ENCODE measurements around the gene KIAA0930.
A peak's percentile ranks its signal among the peaks of the same experiment; 100 is the strongest.
"Not testable (repeated sequence)": the region's sequence is repeated elsewhere in the genome, so short reads cannot be mapped to it uniquely, and the experiment has no call there.

The KIAA0930 gene

DNA sequence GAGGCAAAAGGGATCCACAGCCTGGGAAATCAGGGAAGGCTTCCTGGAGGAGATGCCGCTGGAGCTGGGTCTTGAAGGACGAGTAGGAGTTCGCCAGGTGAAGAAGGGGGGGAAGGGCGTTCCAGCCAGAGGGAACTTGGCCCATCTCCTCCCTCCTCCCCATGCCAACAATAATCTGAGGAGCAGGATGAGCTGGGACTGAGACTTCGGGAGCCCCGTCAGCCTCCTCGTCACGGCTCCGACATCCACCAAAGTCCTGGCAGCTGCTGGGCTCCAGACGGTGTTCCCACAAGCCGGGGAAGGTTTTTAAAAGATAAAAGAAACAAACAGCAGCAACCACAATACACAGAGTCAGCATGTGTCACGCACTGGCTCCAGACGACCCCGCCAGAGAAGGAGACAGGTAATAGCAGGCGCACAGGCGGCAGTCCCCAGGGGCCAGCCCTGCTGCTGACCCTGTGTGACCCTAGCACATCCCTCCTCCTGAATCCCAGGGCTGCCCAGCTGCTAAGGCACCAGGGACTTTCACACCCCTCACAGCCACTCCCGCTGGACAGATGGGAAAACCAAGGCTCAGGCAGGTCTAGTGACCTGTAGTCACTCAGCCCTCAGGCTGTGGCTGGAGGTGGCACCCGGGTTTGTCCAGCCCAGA lies 39.7 kb downstream of the KIAA0930 start:
- Mint-ChIP-seq H3K36me3 (ENCODE audit: low read depth) (no peaks in the 10 kb centered on the region), H3K27ac (no peak overlapping the region), H3K4me1 (ENCODE audit: low read depth) (no peaks in the 10 kb centered on the region), H3K27me3 (ENCODE audit: low read depth) (no peaks in the 10 kb centered on the region), H3K9me3 (no peaks in the 10 kb centered on the region), H3K4me3 (no peak overlapping the region)
- no peak for DNase-seq (ENCODE audit: low spot score)

DNA sequence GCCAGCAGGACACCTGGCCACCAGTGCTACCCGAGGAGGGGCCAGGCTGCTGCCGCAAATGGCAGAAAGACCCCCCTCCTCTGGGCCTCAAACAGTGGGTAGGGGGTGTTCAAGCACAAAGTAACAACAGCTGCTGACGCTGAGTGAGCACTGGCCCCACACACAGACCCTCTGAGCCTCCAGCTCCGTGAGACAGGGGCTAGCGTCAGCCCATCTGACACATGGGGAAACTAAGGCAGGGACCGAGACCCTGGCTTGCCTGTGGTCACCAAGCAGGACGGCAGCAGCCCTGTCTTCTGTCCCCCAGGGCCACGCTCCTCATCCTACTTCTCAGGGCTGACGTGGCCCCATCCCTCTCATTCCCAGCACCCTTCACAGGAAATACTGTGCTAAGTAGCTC lies 40.5 kb downstream of the KIAA0930 start:
- H3K4me3 Mint-ChIP-seq, result no peak overlapping the region
- no peaks in the 10 kb centered on the region for H3K9me3 Mint-ChIP-seq
- H3K4me1 Mint-ChIP-seq (ENCODE audit: low read depth), result no peaks in the 10 kb centered on the region
- no peak for DNase-seq (ENCODE audit: low spot score)
- no peaks in the 10 kb centered on the region for H3K27me3 Mint-ChIP-seq (ENCODE audit: low read depth)
- no peak overlapping the region for H3K27ac Mint-ChIP-seq
- H3K36me3 Mint-ChIP-seq (ENCODE audit: low read depth), result no peaks in the 10 kb centered on the region

DNA sequence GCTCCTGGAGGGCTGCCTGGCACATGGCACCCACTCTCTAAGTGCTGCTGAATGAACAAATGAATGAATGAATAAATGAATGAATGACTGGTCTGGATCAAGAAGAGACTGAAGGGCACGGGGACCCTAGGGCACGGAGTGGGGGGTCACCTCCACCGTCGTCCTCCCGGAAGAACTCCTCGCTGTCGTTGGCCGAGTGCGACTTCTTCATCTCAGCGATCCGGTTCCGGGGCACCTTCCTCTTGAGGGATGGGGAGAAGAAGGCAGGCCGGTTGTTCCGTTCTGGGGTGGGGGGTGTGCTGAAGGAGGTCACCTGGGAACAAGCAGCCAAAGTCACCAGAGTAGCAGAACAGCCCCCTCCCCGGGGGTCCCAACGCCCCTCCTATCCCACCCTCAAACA lies 41.0 kb downstream of the KIAA0930 start:
- Mint-ChIP-seq H3K36me3 (ENCODE audit: low read depth) (no peaks in the 10 kb centered on the region), H3K27me3 (ENCODE audit: low read depth) (no peaks in the 10 kb centered on the region), H3K4me1 (ENCODE audit: low read depth) (no peaks in the 10 kb centered on the region), H3K4me3 (no peak overlapping the region), H3K27ac (no peak overlapping the region), H3K9me3 (no peaks in the 10 kb centered on the region)
- DNase-seq (ENCODE audit: low spot score), result no peak

DNA sequence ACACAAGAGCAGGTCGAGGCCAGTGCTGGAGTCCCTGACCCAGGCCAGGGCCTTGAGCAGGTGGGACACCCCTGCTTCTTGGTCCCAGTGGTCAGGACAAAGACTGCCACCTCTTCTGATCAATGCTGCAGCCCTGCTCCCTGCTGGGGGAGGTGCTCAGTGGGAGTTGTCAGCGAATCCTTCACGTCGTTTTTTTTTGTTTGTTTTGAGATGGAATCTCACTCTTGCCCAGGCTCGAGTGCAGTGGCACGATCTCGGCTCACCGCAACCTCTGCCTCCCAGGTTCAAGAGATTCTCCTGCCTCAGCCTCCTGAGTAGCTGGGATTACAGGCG lies 42.3 kb downstream of the KIAA0930 start:
- Mint-ChIP-seq H3K27ac (no peak overlapping the region), H3K9me3 (no peaks in the 10 kb centered on the region), H3K27me3 (ENCODE audit: low read depth) (no peaks in the 10 kb centered on the region), H3K4me1 (ENCODE audit: low read depth) (no peaks in the 10 kb centered on the region), H3K36me3 (ENCODE audit: low read depth) (no peaks in the 10 kb centered on the region), H3K4me3 (no peak overlapping the region)
- no peak for DNase-seq (ENCODE audit: low spot score)

DNA sequence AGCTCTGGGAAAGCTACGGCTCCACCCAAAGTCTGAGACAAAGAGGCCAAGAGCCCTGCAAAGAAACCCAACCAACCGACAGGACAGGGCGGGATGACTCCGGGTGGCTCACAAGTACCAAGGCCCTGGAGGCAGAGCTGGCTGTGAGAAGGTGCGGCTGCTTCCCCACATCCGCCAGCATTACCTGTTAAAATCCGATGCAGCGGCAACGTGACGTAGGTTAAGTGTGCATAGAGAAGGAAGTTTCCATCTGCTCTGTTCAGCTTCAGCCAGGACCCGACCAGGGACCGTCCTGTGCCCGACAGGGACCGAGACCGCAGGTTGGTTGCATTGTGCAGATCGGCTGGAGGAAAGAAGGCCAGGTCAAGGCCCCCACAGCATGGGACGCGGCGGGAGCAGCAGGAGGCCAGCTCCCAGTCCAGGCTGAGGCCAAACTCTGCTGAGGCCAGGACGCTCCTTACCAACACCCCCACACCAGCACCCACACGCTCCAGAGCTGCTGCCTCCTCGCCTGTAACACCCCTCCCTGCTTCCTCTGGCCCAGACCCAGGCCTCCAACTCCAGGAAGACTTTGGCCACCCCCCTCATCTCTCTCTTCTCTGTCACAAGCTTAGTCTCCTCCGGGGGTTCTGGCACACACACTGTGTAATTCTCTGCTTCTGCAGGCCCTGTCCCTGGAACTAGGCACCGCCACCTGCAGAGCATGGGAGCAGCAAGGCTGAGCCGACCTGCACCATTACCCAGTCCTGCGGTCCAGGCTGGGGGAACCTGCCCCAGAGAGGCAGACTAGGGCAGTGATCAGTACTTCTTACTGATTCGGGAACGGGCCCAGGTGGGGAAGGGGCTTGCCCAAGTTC lies 42.9 kb downstream of the KIAA0930 start:
- no peak for DNase-seq (ENCODE audit: low spot score)
- Mint-ChIP-seq H3K9me3 (no peaks in the 10 kb centered on the region), H3K27me3 (ENCODE audit: low read depth) (no peaks in the 10 kb centered on the region), H3K27ac (no peak overlapping the region), H3K36me3 (ENCODE audit: low read depth) (no peaks in the 10 kb centered on the region), H3K4me3 (no peak overlapping the region), H3K4me1 (ENCODE audit: low read depth) (no peaks in the 10 kb centered on the region)

DNA sequence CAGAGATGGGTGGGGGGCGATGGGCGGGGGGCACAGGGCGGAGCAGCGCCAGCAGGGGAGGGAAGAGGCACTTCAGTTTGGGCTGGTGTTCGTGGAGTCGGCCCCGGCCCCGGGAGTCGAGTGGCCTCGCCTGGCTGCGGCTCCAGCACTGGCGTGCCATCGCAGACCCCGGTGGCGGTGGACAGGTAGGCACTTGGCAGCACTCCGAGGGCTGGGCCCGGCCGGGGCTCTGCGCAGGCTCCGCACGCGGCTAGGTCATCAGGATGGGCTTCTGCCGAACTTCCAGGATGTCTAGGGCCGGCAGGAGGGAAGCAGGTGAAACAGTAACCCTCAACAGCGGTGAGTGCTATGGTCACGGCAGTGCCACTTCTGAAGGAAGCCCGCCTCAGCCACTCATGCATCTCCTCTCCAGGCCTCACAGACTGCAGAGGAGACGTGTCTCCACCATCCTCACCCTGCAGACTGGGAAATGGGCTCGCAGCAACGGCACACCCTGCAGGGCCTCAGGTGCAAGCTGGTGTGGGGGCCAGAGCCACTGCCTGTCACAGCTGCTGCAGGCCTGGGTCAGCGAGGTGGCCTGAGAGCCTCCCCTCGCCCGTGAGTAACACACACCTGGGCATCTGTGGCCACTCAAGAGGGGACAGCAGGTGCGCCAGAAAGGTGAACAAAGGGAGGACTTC lies 43.6 kb downstream of the KIAA0930 start:
- H3K27me3 Mint-ChIP-seq (ENCODE audit: low read depth), result no peaks in the 10 kb centered on the region
- no peak for DNase-seq (ENCODE audit: low spot score)
- no peaks in the 10 kb centered on the region for H3K9me3 Mint-ChIP-seq
- H3K27ac Mint-ChIP-seq, result no peak overlapping the region
- no peaks in the 10 kb centered on the region for H3K4me1 Mint-ChIP-seq (ENCODE audit: low read depth)
- no peaks in the 10 kb centered on the region for H3K36me3 Mint-ChIP-seq (ENCODE audit: low read depth)
- H3K4me3 Mint-ChIP-seq, result no peak overlapping the region

DNA sequence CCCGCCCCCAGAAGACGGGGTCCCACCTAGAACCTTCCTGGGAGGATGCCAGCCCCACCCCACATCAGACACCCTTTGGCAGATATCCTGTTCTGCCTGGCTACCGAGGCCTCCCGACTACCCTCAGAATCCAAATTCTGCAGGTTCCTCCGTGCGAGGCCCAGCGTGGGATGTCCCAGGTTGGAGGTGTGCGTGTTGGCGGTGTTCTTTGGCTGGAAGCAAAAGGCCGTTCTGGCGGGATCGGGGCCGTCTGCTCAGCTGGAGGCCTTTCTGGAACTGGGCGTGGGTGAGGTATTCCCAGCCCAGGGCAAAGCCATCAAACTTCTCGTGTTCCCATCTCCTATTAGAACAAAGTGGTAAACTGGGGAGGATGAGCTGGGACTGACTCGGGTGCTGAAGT lies 44.4 kb downstream of the KIAA0930 start:
- no peaks in the 10 kb centered on the region for H3K36me3 Mint-ChIP-seq (ENCODE audit: low read depth)
- no peaks in the 10 kb centered on the region for H3K9me3 Mint-ChIP-seq
- DNase-seq (ENCODE audit: low spot score), result no peak

DNA sequence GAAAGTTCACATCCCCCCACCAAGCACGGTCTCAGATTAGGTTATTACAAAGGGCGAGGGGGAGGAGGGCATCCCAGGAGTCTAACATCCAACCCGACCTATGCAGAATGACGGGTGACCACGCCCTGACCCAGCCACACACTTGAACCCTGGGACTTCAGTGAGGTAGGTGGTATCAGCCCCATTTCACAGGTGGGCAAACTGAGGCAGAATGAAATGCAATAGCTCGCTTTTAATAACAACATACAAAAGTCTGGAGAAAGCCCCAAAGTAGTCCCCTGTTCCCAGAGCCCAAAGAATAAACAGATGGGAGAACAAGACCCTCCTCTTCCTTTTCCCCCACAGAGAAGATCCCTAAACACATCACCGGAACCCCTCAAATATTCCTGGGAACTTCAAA lies 45.1 kb downstream of the KIAA0930 start:
- no peak for DNase-seq (ENCODE audit: low spot score)
- H3K27ac Mint-ChIP-seq, result no peak overlapping the region
- H3K4me3 Mint-ChIP-seq, result no peak overlapping the region

More for the DNA sequence above, 44.4 kb downstream of the KIAA0930 start:
- Mint-ChIP-seq H3K27me3 (ENCODE audit: low read depth) (no peaks in the 10 kb centered on the region), H3K27ac (no peak overlapping the region), H3K4me3 (no peak overlapping the region), H3K4me1 (ENCODE audit: low read depth) (no peaks in the 10 kb centered on the region)

DNA sequence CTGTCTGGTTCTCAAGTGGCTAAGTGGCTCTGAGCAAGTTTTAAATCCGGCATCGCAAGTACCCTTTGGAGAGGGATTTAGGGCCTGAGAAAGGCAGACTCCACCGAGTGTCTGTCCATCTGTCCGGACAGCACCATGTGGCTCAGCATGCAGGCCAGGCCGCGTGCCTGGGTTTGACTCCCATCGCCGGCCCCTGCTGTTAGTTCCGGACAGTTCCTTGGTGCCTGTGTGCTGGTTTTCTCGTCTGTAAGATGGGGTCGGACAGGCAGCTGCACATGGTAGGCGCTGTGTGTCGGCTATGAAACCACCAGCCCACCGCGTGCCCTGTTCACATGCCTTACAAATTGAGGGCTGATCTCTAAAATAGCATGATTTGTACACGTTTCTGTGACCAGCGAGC lies 46.0 kb downstream of the KIAA0930 start:
- no peak overlapping the region for H3K4me3 Mint-ChIP-seq
- H3K4me1 Mint-ChIP-seq (ENCODE audit: low read depth), result no peaks in the 10 kb centered on the region
- H3K9me3 Mint-ChIP-seq, result no peaks in the 10 kb centered on the region
- H3K27ac Mint-ChIP-seq, result no peak overlapping the region
- no peaks in the 10 kb centered on the region for H3K27me3 Mint-ChIP-seq (ENCODE audit: low read depth)
- no peak for DNase-seq (ENCODE audit: low spot score)
- no peaks in the 10 kb centered on the region for H3K36me3 Mint-ChIP-seq (ENCODE audit: low read depth)

More for the DNA sequence above, 45.1 kb downstream of the KIAA0930 start:
- no peaks in the 10 kb centered on the region for H3K9me3 Mint-ChIP-seq
- no peaks in the 10 kb centered on the region for H3K36me3 Mint-ChIP-seq (ENCODE audit: low read depth)
- no peaks in the 10 kb centered on the region for H3K4me1 Mint-ChIP-seq (ENCODE audit: low read depth)
- no peaks in the 10 kb centered on the region for H3K27me3 Mint-ChIP-seq (ENCODE audit: low read depth)

DNA sequence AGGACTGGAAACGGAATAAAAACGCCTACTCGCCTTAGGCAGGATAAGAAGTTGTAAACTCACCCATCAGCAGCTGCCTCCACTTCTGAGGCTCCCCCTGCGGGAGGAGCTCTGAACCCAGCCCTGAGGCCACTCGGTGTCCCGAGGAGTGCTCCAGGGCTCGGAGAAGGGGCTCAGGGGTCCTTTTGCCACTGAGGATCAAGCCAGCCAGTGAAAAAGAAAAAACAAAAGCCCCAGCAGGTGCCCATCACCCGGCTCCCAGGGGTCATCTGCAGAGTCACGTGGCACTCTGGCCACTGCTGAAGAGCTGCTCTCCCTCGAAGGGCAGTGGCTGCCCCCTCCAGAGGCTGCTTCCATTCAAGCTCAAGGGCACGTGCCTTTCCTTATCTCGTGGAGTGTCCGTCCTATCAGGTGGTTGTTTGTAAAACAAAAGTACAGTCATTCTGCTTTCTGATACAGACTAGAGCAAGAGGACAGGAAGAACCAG lies 48.0 kb downstream of the KIAA0930 start:
- Mint-ChIP-seq H3K4me1 (ENCODE audit: low read depth) (no peaks in the 10 kb centered on the region), H3K4me3 (no peak overlapping the region), H3K27ac (no peak overlapping the region), H3K36me3 (ENCODE audit: low read depth) (peaks cover 9% of the 10 kb centered on the region), H3K9me3 (no peaks in the 10 kb centered on the region), H3K27me3 (ENCODE audit: low read depth) (no peaks in the 10 kb centered on the region)
- DNase-seq (ENCODE audit: low spot score), result no peak

DNA sequence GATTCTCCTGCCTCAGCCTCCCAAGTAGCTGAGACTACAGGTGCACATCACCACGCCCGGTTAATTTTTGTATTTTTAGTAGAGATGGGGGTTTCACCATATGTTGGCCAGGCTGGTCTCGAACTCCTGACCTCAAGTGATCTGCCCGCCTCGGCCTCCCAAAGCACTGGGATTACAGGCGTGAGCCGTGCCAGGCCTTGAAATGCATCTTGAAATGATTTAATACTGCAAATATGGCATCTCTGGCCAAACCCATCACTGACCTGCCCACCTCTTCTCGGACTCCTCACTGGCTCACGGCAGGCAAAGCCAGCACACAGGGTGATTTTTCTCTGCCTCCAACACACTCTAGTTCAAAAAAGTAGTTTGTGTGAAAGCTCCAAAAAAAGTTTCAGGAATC lies 48.9 kb downstream of the KIAA0930 start:
- not testable (repeated sequence) for H3K4me1 Mint-ChIP-seq (ENCODE audit: low read depth); H3K27me3 Mint-ChIP-seq (ENCODE audit: low read depth); H3K27ac Mint-ChIP-seq

DNA sequence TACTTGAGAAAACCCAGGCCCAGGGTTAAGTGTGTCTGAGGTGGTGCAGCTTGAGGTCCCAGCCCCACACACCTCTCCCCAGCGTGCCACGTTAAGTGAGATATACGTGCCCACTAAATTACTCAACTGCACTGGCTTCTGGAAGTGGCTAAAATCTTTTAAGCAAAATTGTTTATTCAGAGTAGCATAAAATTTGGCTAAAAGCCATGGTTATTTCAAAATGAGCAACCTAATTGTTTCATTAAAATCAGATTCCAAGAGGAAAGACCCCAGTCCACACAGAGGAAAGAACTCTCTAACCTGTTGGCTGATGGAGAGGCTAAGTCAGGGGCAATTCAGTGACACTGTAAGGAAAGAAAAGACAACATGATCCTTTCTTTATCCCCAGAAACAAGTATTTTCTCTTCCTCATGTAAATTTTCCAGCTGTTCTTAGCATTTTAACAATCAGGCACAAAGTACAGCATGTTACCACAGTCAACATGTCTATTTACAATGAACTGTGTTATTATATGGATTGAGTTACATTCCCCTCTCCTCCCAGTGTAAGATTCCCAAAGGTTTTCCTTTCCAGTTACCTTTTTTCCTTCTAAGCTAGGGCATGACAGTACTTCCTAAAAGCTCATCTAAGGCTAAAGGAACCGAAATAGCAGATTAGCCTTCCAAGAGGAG lies 50.4 kb downstream of the KIAA0930 start:
- H3K9me3 Mint-ChIP-seq, result no peaks in the 10 kb centered on the region
- H3K36me3 Mint-ChIP-seq (ENCODE audit: low read depth), result peaks cover 25% of the 10 kb centered on the region
- no peak overlapping the region for H3K27ac Mint-ChIP-seq
- no peaks in the 10 kb centered on the region for H3K27me3 Mint-ChIP-seq (ENCODE audit: low read depth)
- no peak for DNase-seq (ENCODE audit: low spot score)
- H3K4me3 Mint-ChIP-seq, result no peak overlapping the region
- H3K4me1 Mint-ChIP-seq (ENCODE audit: low read depth), result peaks cover 9% of the 10 kb centered on the region

More for the DNA sequence above, 48.9 kb downstream of the KIAA0930 start:
- not testable (repeated sequence) for H3K4me3 Mint-ChIP-seq; DNase-seq (ENCODE audit: low spot score); H3K9me3 Mint-ChIP-seq
- peaks cover 15% of the 10 kb centered on the region for H3K36me3 Mint-ChIP-seq (ENCODE audit: low read depth)

DNA sequence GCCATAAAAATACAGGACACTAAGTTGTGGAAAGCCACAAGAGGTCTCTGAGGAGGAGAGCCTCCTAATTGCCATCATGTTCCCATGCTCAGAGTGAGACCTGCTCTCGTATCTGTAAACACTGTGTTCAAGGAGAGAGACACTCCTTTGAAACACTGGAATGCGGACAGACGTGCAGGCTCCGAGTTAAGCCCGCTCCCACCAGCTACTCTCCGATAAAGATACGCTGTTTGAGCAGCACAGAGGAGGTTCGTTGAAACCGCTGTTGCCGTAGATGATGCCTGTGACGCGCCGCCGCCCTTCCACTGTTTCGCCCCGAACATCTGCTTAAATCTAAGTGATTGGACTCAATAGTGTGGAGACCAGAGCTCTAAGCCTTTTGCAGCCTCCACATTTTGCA lies 51.9 kb downstream of the KIAA0930 start:
- H3K4me1 Mint-ChIP-seq (ENCODE audit: low read depth), result peaks cover 10% of the 10 kb centered on the region
- H3K36me3 Mint-ChIP-seq (ENCODE audit: low read depth), result peaks cover 40% of the 10 kb centered on the region
- peak overlapping the region; percentile 49 for H3K27ac Mint-ChIP-seq
- no peak for DNase-seq (ENCODE audit: low spot score)
- no peaks in the 10 kb centered on the region for H3K9me3 Mint-ChIP-seq
- H3K27me3 Mint-ChIP-seq (ENCODE audit: low read depth), result no peaks in the 10 kb centered on the region
- H3K4me3 Mint-ChIP-seq, result no peak overlapping the region

DNA sequence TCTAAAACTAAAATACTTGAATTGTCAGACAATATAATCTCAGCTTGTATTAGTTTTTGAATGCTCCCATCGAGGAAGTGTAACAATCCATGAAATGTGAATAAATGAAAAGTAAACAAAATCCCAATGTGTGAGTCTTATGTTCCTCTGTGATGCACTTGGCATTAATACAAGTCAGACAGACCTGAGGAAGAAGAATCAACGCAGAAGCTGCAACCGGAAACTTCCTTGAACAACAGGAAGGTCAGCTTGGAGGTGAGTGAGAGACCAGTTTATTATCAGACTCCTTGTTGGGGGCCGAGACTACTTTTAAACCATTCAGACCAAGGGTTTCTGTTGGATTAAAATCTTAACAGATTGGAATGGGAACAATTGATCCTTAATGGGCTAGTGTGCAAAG lies 52.8 kb downstream of the KIAA0930 start:
- peaks cover 48% of the 10 kb centered on the region for H3K36me3 Mint-ChIP-seq (ENCODE audit: low read depth)

More for the DNA sequence above, 52.8 kb downstream of the KIAA0930 start:
- H3K4me3 Mint-ChIP-seq, result no peak overlapping the region
- no peaks in the 10 kb centered on the region for H3K27me3 Mint-ChIP-seq (ENCODE audit: low read depth)
- DNase-seq (ENCODE audit: low spot score), result no peak
- H3K9me3 Mint-ChIP-seq, result no peaks in the 10 kb centered on the region
- H3K4me1 Mint-ChIP-seq (ENCODE audit: low read depth), result peaks cover 10% of the 10 kb centered on the region
- H3K27ac Mint-ChIP-seq, result no peak overlapping the region

All from T-helper 2 cell treated with Interferon-gamma antibody and Interleukin-4, amounts not matched to agents 5 μg/mL and 100 μg/mL, for 36 hours (primary cell).